RWPE2 (cell line): ENCODE data around the gene CSTF3.

Source experiments
- ATAC-seq: fragments of 200-7000 bp; cut with Tn5 transposase; 3 replicates; pipeline ENCODE4 v1.9.1; 2021; ENCODE audit warnings: low read depth
- DNase-seq: peaks from one replicate; pipeline ENCODE4 v3.0.0-alpha.2; 2020; ENCODE audit warnings: low spot score
- H3K27ac ChIP-seq: fragments of 450-650 bp; 2 replicates; pipeline ENCODE4 v1.5.1; 2017; ENCODE audit warnings: mild to moderate bottlenecking; ENCODE audit not compliant: poor library complexity, severe bottlenecking
- H3K27me3 ChIP-seq: fragments of 250-450 bp; sonication (Bioruptor Pico); 2 replicates; pipeline ENCODE4 v1.5.1; 2021; ENCODE audit warnings: mild to moderate bottlenecking, moderate library complexity; ENCODE audit not compliant: insufficient read depth, poor library complexity, severe bottlenecking
- H3K36me3 ChIP-seq: fragments of 250-450 bp; sonication (Bioruptor Pico); 2 replicates; pipeline ENCODE4 v1.5.1; 2020; ENCODE audit warnings: low read depth, mild to moderate bottlenecking, moderate library complexity
- H3K4me1 ChIP-seq: fragments of 250-450 bp; sonication (Bioruptor Pico); 2 replicates; pipeline ENCODE4 v1.5.1; 2021; ENCODE audit warnings: mild to moderate bottlenecking, moderate library complexity; ENCODE audit not compliant: insufficient read depth, poor library complexity, severe bottlenecking
- H3K4me3 ChIP-seq: fragments of 250-450 bp; sonication (Bioruptor Pico); 2 replicates; pipeline ENCODE4 v1.5.1; 2021; ENCODE audit warnings: mild to moderate bottlenecking, moderate library complexity; ENCODE audit not compliant: severe bottlenecking
- H3K9me3 ChIP-seq: fragments of 250-450 bp; sonication (Bioruptor Pico); 2 replicates; pipeline ENCODE4 v1.5.1; 2021; ENCODE audit warnings: mild to moderate bottlenecking, moderate library complexity; ENCODE audit not compliant: severe bottlenecking
- CTCF ChIP-seq: fragments of 450-650 bp; IDR thresholded peaks from one replicate; pipeline ENCODE4 v1.5.1; 2017; ENCODE audit warnings: mild to moderate bottlenecking, moderate library complexity; ENCODE audit not compliant: poor library complexity, severe bottlenecking

CSTF3 gene

DNA sequence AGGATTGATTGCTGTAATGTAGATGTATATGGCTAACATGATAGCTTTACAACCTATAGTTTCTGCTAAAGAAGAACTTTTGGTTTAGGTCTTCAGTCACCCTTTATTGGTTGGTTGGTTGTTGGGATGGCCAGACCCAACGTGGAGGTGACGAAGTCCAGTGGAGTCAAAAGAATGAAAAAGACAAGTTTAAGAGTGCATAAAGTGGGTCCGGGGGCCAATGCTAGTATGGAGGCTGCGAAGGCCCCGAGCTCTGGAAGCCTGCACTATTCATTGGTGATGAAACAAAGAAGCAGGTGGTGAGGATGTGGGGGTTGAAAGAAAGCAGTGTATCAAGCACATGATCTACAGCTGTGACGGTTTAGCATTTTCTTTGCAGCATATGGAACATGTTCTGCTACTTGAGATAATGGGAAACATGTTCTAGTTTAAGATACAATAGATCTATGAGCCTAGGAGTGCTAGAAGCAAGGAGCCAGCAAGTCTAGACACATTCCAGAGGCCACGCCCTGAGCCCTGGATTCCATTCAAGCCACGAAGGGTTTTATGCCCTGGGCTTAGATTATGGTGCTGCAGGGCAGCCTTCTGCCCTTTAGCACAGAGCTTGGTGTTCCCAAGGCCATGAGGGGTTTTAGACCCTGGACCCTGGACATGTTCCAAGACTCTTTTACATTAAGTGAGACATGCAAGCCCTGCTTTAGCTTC lies 115.6 kb downstream of the CSTF3 start:
- no peak overlapping the region for H3K4me3 ChIP-seq
- TF ChIP-seq CTCF: no peak
- H3K27me3 ChIP-seq: no peaks in the 10 kb centered on the region
- peak; percentile 76 for DNase-seq
- no peaks in the 10 kb centered on the region for H3K9me3 ChIP-seq
- peak overlapping the region; percentile 98 for H3K27ac ChIP-seq
- H3K4me1 ChIP-seq: peaks cover 55% of the 10 kb centered on the region
- ATAC-seq: peak; percentile 53
- H3K36me3 ChIP-seq: peaks cover 36% of the 10 kb centered on the region

DNA sequence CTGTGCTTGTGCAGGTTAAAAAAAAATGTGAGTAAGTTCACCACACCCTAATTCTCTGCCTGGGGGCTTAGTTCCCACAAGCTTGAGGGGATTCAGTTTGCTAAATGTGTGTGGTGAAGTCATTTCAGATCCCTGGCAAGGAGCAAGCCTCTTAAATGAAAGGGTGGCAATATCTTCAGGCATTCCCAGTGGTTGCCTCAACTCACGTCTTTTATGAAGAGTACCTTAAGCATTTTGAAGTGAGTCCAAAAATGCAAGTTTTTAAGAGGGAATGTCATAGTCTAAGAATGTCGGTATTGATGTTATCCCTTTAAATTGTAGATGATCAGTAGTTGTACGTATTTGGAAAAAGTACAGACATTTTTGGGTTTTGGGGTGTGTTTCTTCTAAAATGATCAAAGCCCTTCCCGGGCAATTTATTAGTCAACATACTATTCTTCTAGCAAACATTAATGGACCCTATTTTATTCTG lies 117.0 kb downstream of the CSTF3 start:
- H3K27ac ChIP-seq: peak overlapping the region; percentile 98
- no peak for TF ChIP-seq CTCF
- no peaks in the 10 kb centered on the region for H3K9me3 ChIP-seq
- peaks cover 56% of the 10 kb centered on the region for H3K4me1 ChIP-seq
- DNase-seq (peak; percentile 82), ATAC-seq (peak; percentile 64)
- H3K36me3 ChIP-seq: peaks cover 36% of the 10 kb centered on the region
- no peaks in the 10 kb centered on the region for H3K27me3 ChIP-seq
- no peak overlapping the region for H3K4me3 ChIP-seq

GRCh38 chr11:33043221-33043830 lies 118.0 kb downstream of the CSTF3 start:
- H3K36me3 ChIP-seq: peaks cover 31% of the 10 kb centered on the region
- peak overlapping the region; percentile 98 for H3K27ac ChIP-seq
- H3K9me3 ChIP-seq: no peaks in the 10 kb centered on the region
- TF ChIP-seq CTCF: no peak
- no peak for DNase-seq
- no peak for ATAC-seq
- H3K4me3 ChIP-seq: no peak overlapping the region
- no peaks in the 10 kb centered on the region for H3K27me3 ChIP-seq
- peaks cover 50% of the 10 kb centered on the region for H3K4me1 ChIP-seq

DNA sequence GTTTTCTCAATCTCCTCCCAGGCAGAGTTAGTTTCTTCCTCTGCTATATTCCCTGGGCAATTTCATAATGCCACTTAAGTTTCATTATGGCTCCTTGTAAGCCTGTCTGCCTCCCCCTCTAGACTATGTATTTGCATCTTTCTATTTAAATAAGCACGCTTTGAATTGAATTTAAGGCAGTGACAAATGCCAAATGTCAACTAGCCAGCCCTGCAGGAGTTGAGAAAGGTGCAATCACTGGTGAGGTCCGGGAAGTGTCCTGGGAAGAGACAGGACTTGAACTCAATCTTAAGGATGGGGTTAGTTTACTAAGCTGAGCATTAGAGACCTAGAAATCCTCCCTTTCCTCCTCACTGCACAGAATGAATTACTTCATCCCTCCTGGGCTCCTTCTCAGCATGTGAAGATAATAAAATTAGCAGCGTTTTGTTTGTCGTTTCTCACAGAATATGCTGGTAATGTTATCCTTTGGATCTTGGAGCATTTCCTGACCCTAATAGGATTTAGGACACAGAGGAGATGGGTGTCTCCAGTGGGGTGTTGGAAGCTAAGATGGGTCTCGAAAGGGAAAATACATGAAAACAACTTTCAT lies 120.3 kb downstream of the CSTF3 start:
- no peak for ATAC-seq
- no peaks in the 10 kb centered on the region for H3K9me3 ChIP-seq
- no peaks in the 10 kb centered on the region for H3K27me3 ChIP-seq
- DNase-seq: no peak
- H3K36me3 ChIP-seq: peaks cover 16% of the 10 kb centered on the region
- H3K27ac ChIP-seq: peak overlapping the region; percentile 98
- peaks cover 40% of the 10 kb centered on the region for H3K4me1 ChIP-seq
- no peak for TF ChIP-seq CTCF
- H3K4me3 ChIP-seq: peak overlapping the region; percentile 72
